ENCODE measurements around the gene CDR2L. TPM values are rescaled to one million over a fixed set of nuclear protein-coding genes. Genes with fewer than 3 reads are reported as not detected.

Gene CDR2L
- polyA plus RNA-seq, 1 of the 3 experiments (the other 2 are of a cell fraction): 21.2 TPM

- Histone ChIP-seq H2AFZ (ENCODE audit: low read depth) (peak overlapping the region; percentile 93), H3K9me3 (no peaks in the 10 kb centered on the region), H3K27ac (ENCODE audit: low read depth in 2 of 2, low read length in 1 of 2) (peak overlapping the region; percentile 59 to 91), H3K79me2 (ENCODE audit: insufficient read depth) (peaks cover 3% of the 10 kb centered on the region; the same call in 1 of the 2 replicates), H3K4me1 (ENCODE audit: control insufficient read depth in 1 of 2, insufficient read depth in 2 of 2, low read depth in 1 of 2, low read length in 1 of 2) (peaks cover 5 to 11% of the 10 kb centered on the region in 2 experiments; a peak in 2 of 4 replicates), H3K4me3 (ENCODE audit: low read depth in 2 of 2, low read length in 1 of 2) (peak overlapping the region; percentile 64 to 94), H3F3A (replicated peaks; ENCODE audit: insufficient read depth) (peaks cover 37% of the 10 kb centered on the region), H3K9me2 (no peaks in the 10 kb centered on the region), H3K36me3 (replicated peaks in 1 of 2; ENCODE audit: control insufficient read depth in 1 of 2, insufficient read depth in 2 of 2, low read length in 1 of 2) (no peaks in the 10 kb centered on the region), H3K9ac (peak overlapping the region; percentile 60), H3K4me2 (peak overlapping the region; percentile 97), H4K20me1 (ENCODE audit: insufficient read depth) (no peaks in the 10 kb centered on the region), H3K27me3 (ENCODE audit: insufficient read depth) (no peaks in the 10 kb centered on the region)
- ChIA-PET POLR2A (interaction anchor here (0.6 to 2.5 kb wide), 7 partner anchors 8 to 149 kb away, joined by 3 to 23 read pairs (median 4); partner anchors contain the start of genes HID1 and MRPL58), CTCF (interaction anchor here (1.0 to 2.9 kb wide), 8 partner anchors 8 to 59 kb away, joined by 3 to 15 read pairs (median 4); partner anchors contain the start of genes HID1, MRPL58, OTOP2 and USH1G)
- DNase-seq: peak; percentile 99
- TF ChIP-seq GABPA (IDR thresholded peaks at IDR 0.05; ENCODE audit: low read depth): peak; percentile 60
- TF ChIP-seq USF1 (IDR thresholded peaks at IDR 0.05; ENCODE audit: borderline replicate concordance, low read depth): peak; percentile 22; the same call in 1 of the 2 replicates
- TF ChIP-seq RCOR1 (IDR thresholded peaks at IDR 0.05; ENCODE audit: low read length): no peak
- peak; percentile 66 for TF ChIP-seq NRF1 (IDR thresholded peaks at IDR 0.05; ENCODE audit: low read depth, low read length)
- TF ChIP-seq GATA2 (CRISPR knock-in tag; IDR thresholded peaks at IDR 0.05): 0 out of 2 replicates have a peak, but pooled peaks have one; percentile 14
- peak; percentile 12; the same call in 1 of the 2 replicates for TF ChIP-seq CTCF (IDR thresholded peaks at IDR 0.05)
- no peak for TF ChIP-seq EZH2phosphoT487 (IDR thresholded peaks at IDR 0.05; ENCODE audit: borderline replicate concordance, low read depth)
- TF ChIP-seq EP300 (IDR thresholded peaks at IDR 0.05; ENCODE audit: borderline replicate concordance in 1 of 2, low read depth in 1 of 2, low read length in 1 of 2): 0 out of 4 replicates have a peak, but pooled peaks of 1 of the 2 experiments have one; percentile 4
- TF ChIP-seq NFIC (IDR thresholded peaks at IDR 0.05; ENCODE audit: borderline replicate concordance): no peak
- 0 out of 2 replicates have a peak, but pooled peaks have one; percentile 24 for TF ChIP-seq TAF1 (IDR thresholded peaks at IDR 0.05; ENCODE audit: borderline replicate concordance, low read depth, low read length)
- no peak for TF ChIP-seq MEF2A (IDR thresholded peaks at IDR 0.05; ENCODE audit: borderline replicate concordance, low read depth)
- TF ChIP-seq SIN3A (IDR thresholded peaks at IDR 0.05; ENCODE audit: borderline replicate concordance, low read depth, low read length): peak; percentile 70; the same call in 1 of the 2 replicates
- TF ChIP-seq CHD2 (IDR thresholded peaks at IDR 0.05; ENCODE audit: low read length, partially characterized antibody): peak; percentile 44
- peak; percentile 88; the same call in 1 of the 2 replicates for TF ChIP-seq MAX (IDR thresholded peaks at IDR 0.05; ENCODE audit: low read depth)
- TF ChIP-seq RAD21 (IDR thresholded peaks at IDR 0.05; ENCODE audit: low read length): no peak; the same call in 1 of the 2 replicates
- TF ChIP-seq POLR2AphosphoS5 (IDR thresholded peaks at IDR 0.05; ENCODE audit: low read depth, low read length): peak; percentile 93
- WGBS (ENCODE audit: low lambda C conversion rate): 1% methylated on average over 22 of the region's 61 CpGs
These were observed 5.3 kb upstream of the CDR2L start for GRCh38 chr17:74981979-74982662.
